Activated CD8-positive, alpha-beta memory T cell treated with anti-CD3 and anti-CD28 coated beads for 36 hours (primary cell): Measurements from ENCODE around the gene SPTBN2. TPM values are rescaled to one million over a fixed set of nuclear protein-coding genes. Genes with fewer than 3 reads are reported as not detected.
"Not testable (repeated sequence)": the region's sequence is repeated elsewhere in the genome, so short reads cannot be mapped to it uniquely, and the experiment has no call there.

ENCODE experiments used
- CTCF ChIA-PET: fragments of 350-600 bp; sonication (Branson Sonifier 250); formaldehyde crosslinking; loops from one replicate; lab custom pipeline; 2021; ENCODE audit warnings: antibody characterized with exemption; lab: Charles Lee
- POLR2A ChIA-PET: fragments of 350-600 bp; sonication (Branson Sonifier 250); formaldehyde crosslinking; loops from one replicate; lab custom pipeline; 2021; ENCODE audit warnings: antibody characterized with exemption; lab: Charles Lee
- total RNA-seq, 2 experiments: library from RNA; stranded (reverse); gene quantifications; one replicate each; pipeline ENCODE4 v1.2.3, GENCODE V29; 2021

Gene SPTBN2
- total RNA-seq, 2 experiments from 2014 or later, result 0.59 to 0.96 TPM

DNA sequence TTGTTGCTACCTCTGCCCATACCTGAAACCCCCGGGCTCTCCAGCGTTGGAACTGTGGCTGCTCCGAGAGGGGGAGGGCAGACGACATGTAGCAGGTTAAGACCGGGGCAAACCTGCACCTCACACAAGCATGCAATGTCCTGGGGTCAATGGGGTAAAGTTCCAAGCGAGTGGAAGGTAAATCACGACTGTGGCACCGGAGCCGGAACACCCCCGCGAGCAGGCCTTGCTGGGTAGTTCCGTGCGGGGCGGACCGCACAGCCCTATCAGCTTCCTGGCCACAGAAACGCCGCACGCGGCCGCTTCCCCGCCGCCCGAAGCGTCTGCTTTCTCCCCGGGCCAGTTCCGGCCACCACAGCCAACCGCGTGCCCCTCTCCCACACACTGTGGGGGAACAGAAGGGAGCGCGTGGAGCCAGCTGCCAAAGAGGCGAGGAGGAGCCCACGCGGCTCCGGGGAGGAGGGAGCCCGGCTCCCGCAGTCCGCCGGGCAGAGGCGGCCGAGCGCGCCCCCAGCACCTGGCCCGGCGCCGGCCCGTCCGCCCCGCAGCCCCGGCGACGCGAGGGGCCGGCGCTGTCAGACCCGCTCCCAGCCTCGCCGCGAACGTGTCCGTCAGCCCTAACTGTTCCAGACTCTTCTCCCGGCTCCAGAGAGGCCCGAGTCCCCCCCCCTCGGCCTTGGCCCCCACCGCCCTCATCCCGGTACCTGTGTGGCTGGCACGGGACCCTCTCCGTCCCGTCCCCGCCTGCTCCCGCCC, 1.6 kb downstream of the SPTBN2 start:
- ChIA-PET CTCF (interaction anchor here (0.6 kb wide), 1 partner anchor 378 kb away, joined by 5 read pairs; no protein-coding TSS in a partner anchor), POLR2A (interaction anchor here (0.6 kb wide), 1 partner anchor 71 kb away, joined by 9 read pairs; no protein-coding TSS in a partner anchor)

DNA sequence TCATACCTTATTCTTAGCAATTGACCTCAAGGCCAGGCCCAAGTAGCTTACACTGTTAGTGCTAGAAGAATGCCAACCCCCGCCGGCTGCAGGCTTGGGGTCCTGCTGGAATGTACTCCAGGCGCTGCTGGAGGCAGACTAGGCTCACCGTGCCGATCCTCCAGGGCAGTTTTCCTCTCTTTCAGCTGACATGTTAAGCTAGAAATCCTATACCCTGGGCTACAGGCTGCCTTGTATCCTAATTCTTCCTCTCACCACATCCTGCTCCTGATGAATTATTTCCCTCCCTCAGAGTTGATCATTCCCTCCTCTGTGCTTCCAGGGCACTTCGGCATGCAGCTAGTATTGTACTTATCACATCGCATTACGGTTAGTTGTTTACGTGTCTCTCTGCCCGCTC, 3.4 kb downstream of the SPTBN2 start:
- ChIA-PET POLR2A (no interaction called here), CTCF (interaction anchor here (0.5 to 1.1 kb wide), 2 partner anchors 23 to 109 kb away, joined by 4 to 9 read pairs; no protein-coding TSS in a partner anchor)

DNA sequence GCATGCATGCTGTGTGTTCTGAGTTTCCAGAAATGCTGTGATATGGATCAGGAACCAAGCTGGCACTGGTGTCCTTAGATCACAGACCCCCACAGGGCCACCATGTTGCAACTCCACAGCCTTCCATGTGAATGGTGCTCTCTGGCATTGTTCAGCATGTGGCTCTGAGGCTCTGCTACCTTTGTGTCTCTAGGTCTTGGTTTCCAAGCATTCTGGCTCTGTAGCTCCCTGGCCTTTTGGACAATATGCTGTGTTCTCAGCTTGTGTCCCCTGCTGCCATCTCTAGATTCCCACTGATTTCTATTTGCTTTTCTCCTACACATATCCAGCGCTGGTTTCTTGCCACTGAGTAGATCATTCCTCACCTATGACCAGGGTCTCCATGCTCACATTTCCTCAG, 3.9 kb downstream of the SPTBN2 start:
- ChIA-PET CTCF (no interaction called here), POLR2A (no interaction called here)

DNA sequence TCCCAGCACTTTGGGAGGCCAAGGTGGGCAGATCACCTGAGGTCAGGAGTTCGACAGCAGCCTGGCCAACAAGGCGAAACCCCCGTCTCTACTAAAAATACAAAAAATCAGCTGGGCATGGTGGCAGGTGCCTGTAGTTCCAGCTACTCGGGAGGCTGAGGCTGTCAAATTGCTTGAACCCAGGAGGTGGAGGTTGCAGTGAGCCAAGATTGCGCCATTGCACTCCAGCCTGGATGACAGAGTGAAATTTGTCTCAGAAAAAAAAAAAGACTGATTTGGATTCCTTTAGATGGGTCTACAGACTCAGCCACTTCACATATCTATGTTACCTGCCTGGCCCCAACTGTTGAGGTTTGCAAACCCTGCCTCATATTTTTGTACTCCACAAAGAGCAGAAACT, 4.8 kb downstream of the SPTBN2 start:
- POLR2A ChIA-PET, result interaction anchor here (1.0 kb wide), 1 partner anchor 295 kb away, joined by 3 read pairs; no protein-coding TSS in a partner anchor
- CTCF ChIA-PET, result not testable (repeated sequence)

DNA sequence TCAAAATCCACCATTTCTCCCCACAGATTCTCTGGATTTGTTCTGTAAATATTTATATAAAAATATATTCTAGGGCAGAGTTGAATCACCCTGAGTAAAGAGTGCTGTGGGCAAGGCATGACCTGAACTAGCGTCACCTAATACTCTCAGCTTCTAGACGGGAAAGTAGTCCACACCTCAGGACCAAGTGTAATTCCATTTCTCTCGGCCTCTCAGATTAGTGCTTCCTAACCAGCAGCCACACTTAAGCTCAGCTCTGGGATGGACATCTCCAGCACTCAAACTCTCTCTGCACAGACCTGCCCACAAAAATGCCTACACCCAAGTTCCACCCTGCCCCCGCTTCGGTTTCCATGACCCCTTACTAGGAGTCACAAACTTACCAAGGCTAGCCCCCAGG, 5.3 kb downstream of the SPTBN2 start:
- ChIA-PET POLR2A (interaction anchor here (1.0 kb wide), 1 partner anchor 294 kb away, joined by 3 read pairs; no protein-coding TSS in a partner anchor), CTCF (no interaction called here)

DNA sequence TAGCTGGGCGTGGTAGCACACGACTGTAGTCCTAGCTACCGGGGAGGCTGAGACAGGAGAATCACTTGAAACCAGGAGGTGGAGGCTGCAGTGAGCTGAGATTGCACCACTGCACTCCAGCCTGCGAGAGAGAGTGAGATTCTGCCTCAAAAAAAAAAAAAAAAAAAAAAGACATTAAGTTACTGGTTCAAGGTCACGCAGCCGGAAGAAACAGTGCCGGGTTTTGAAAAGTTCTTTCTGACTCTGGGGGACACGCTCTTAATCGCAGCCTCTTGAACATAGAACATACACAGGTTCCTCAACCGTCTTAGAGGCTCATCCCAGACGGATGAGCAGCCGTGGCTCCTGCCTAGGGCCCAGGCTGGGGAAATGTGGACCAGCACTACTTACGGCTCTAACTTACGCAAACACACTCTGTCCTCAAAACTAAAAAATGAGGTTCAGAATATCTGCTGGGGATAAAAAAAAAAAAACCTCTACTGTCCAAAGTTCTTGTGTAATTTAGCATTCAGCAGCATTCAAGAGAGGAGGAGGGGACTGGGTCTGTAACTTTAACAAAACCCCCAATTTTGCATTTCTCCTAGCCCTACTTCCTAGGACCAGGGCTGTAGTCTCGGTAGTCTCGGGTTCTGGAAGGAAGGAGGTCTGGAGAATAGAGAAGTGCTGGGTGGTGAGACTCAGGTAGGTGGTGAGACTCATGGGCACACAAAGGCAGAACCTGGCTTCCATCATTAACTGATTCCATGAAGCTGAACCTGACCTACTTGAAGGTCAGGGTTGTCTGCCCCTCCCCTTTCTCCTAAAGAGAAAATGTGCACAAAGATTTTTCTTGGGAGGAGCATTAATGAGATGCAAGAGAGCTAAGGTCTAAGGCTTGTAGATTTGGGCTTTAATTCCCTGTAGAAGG, 6.0 kb downstream of the SPTBN2 start:
- ChIA-PET CTCF (no interaction called here), POLR2A (interaction anchor here (1.0 kb wide), 1 partner anchor 294 kb away, joined by 3 read pairs; no protein-coding TSS in a partner anchor)

DNA sequence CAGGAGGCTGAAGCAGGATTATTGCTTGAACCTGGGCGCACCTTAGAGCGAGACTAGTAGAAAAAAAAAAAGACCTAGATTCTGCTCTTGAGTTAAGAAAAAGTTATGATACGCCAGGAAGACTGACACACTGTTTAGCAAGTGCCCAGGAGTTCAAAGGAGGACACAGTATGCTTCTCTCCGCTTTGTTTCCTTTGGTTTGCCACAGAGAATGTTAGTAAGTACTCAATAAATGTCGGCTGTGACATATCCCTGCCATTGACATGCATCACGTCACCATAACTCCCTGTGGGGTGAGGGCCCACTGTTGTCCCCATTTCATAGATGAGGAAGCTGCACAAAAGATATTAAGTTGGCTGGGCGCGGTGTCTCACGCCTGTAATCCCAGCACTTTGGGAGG, 7.1 kb downstream of the SPTBN2 start:
- CTCF ChIA-PET, result interaction anchor here (1.3 kb wide), 1 partner anchor 10 kb away, joined by 4 read pairs; no protein-coding TSS in a partner anchor
- POLR2A ChIA-PET, result no interaction called here

DNA sequence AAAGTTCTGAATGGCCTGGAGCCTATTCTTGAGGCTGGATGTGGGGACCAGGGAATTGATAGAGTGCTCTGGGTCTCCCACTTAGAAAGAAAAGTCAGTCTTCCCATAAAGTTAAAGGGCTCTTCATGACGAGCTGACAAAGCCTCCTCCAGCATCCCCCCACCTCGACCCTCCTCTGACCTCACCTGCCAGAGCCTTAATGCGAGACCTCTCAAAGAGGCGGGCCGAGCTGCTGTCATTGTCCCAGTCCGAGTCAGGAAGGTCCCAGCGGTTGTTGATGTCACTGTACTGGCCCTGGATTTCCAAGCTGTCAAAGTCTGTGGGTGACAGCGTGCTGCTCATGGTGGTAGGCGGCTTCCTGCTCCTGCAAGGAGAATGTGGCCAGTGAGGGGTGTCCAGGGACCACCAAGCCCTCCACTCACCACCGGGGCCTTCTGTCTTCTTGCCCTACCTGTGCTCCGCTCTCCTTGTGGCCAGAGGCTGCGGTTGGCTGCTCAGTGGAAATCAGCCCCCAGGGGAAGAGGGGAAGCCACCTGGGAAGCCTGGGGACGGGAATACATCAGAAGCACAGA, 8.0 kb downstream of the SPTBN2 start:
- ChIA-PET POLR2A (no interaction called here), CTCF (interaction anchor here (0.6 to 1.3 kb wide), 2 partner anchors 11 to 112 kb away, joined by 4 to 5 read pairs; no protein-coding TSS in a partner anchor)

DNA sequence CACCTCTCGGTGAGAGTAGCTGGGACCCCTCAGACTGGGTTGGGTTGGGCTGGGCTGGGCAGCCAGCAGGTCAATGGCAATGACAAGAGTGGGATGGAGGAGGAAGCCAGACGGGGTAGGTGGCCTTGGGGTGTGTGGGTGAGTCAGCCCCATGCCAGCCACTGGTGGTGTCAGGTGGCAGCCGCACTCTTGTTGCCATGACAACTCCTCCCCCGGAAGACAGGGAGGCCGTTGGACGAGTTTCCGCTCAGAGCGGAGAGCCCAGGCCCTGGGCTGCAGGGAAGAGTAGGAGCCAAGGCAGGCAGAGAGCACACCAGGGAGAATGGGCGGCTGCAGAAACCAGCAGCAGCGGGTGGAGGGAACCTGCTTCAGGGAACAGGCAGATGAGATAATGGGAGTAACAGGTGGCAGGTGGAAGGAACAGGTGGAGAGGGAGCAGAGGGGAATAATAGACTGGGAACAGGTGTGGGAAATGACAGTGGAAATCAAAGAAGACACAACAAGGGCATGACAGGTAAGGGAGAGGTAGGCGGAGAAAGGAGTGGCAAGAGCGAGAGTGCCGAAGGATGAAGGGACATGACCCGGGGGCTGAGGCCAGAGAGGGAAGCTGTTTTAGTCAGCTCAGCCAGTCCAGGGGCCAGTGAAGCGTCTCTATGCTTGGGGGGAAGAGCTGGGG, 8.7 kb downstream of the SPTBN2 start:
- CTCF ChIA-PET, result no interaction called here
- POLR2A ChIA-PET, result no interaction called here

DNA sequence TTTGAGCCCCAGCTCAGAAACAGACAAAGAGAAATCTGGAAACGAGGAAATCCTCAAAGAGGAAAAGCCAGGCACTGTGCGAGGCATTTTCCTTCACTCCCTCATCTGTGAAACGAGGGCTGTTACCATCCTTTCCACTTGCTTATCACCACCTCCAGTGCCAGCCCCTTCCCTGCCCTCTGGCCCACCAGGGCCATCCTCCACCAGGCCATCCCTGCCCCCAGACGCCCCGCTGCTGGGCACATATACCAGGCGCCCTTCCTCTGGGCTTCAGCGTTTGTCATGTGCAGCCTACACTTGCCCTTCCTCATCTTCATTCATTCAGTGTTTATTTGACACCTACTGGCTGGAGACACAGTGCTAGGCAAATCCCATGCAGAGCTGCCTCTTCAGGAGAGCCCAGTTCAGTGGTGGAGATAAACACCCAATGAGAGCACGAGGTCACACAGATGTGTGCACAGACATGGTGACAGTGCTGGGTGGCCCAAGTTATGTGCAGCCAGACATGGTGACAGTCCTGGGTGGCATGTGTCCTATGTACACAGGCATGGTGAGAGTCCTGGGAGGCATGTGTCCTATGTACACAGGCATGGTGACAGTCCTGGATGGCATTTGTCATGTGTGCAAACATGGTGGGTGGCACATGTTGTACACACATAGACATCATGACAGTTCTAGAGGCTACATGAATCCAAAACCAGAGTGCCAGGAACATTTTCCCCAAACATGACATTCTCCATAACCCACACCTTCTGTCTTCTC, 9.7 kb downstream of the SPTBN2 start:
- CTCF ChIA-PET, result no interaction called here
- POLR2A ChIA-PET, result no interaction called here

DNA sequence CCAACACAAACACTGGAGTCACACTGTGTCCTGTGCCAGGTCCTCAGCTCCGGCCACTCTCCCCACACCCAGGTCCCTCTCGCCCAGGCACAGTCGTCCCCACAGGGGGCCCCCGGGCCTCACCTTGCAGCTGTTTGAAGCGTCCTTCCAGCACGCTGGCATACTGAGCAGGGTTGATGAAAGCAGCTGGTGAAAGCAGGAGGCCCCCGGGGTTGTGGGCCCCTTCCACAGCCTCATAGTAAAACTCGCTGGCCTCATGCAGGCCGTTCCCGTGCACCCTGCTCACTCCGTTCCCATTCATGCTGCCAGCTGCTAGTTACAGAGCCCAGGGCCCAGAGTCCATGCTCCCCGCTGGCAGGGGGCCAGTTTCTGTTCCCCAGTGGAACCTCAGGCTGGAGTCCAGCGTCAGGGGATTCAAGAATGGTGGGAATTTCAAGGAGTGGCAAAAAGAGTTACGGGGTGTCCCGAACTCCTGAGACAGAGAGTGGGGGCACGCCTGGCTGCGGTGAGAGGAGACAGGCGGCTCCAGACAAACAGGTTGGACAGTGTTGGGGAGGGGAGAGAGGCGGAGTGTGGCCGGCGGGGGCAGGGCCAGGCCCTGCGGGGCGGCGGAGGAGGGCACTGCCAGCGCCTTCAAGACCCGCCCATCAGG, 10.6 kb downstream of the SPTBN2 start:
- POLR2A ChIA-PET, result no interaction called here
- CTCF ChIA-PET, result no interaction called here

DNA sequence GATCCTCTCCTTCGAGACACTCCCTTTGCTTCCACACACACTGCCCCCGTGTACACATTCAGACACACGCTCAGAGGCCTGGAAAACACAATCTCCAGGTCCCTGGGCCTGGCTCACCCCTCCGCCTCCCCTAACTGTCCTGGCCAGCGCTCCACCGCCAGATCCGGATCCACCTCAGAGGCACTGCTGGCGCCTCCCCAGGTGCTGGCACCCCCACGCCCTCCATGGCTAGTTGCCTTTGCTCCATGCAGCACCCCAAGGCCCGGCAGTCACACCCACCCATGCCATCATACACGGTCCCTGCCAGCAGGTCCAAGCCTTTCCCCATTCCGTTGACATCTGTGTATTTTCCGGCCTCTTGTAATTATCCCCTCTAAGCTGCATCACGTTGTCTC, 11.1 kb downstream of the SPTBN2 start:
- ChIA-PET CTCF (no interaction called here), POLR2A (no interaction called here)

DNA sequence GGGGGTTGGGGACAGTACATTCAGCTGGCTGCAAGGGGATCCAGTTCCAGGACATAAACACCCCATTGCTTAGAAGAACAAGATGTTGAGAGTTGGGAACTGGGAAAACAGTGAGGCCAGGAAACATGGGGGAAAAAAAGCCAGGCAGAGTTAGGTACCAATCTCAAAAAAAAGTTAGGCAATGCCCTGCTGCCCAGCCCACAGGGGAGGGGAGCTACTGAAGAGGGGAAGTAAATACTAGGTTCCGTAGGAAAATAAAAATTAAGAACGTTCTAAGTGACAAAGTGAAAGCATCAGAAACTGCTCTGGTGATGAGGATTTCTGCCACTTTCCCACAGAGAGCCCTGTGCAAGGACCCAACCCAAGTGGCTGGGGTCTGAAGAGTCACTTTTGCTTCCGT, 12.0 kb downstream of the SPTBN2 start:
- ChIA-PET POLR2A (no interaction called here), CTCF (no interaction called here)

DNA sequence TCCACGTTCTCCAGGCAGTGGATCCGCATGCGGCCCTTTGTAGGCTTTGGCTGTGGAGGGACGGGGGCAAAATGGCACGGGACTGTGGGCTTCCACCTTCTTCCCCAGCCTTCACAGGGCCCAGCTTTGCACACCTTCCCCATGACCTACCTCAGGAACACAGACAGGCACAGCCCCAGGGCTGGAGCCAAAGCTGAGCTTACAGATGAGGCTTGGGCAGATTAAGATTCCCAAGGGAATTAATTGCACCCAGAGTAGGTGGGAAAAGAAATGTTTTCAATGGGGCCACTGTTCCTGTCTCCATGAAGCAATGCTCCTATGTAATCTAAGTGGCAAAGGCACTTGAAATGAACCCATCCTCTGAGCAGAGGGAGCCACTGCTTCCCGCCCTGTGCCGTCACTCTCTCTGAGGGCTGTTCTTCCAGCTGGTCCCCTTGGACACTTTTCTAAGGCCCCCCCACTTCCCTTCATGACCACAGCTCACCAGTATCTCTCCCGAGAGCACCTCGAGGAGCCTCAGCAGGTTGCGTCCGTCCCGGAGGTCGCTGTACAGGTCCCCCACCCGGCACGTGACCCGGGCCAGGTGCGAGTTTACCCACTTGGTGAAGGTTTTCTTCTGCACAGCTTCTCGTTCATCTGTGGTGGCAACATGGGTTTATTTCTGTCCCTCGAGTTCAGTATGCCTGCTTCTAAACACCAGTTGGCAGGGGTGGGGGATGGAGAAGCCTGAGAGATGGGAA, 13.5 kb downstream of the SPTBN2 start:
- ChIA-PET POLR2A (interaction anchor here (0.6 kb wide), 1 partner anchor 45 kb away, joined by 3 read pairs; no protein-coding TSS in a partner anchor), CTCF (no interaction called here)

DNA sequence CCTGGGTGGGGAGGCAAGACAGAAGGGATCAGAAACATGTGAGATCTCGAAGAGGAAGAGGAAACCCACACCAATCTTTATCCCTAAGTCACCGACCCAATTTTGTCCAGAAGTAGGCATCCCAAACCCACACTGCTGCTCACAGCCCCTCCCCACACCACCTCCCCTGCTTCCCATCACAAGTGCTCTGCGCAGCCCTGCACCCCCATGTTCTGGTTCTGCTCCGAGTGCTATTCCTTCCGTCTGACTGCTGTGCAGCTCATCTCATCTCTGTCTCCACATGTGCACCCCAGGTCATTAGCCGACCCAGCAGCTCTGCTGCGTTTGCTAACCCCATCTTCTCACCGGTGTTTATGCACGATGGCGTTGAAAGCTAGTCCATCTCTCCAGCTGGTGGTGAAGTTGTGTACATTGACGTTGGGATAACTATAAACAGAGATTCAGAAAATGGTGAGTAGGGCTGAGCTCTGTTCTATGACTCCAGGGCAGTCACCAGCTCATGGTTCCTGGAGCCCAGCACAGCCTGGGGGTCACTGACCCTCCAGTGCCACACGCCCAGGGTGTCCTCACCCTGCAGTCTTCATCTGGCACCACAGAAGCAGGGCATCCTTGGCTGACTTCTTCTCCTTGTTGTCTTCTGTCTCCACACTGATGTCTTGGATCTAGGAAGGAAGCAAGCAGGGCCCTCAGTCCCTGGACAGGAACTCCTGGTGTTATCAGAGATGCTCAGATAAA, 15.1 kb downstream of the SPTBN2 start:
- ChIA-PET CTCF (no interaction called here), POLR2A (no interaction called here)

DNA sequence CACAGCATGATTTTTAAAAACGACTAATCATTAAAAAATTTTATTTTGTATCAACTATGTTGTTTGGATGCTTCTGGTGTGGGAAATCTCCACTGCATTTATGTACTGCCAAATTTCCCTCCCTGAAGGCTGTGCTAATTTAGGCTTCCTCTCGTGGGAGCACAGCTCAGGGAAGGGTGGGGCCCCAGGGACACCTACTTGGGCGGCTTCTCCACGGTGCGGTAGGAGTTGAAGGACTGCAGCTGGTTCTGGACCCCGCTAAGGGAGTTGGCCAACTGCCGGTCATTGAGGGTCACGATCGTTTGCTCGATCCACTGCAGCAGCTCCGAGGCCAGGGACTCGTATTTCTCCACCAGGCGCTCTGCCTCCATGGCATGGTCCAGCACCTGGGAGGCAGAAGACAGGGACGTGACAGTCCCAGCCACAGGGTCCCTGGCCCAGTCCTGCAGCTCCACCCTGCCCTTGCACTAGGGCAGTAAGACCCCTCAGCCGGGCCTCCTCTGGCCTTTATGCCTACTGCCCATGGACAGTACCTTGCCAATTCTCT, 18.6 kb downstream of the SPTBN2 start:
- POLR2A ChIA-PET, result no interaction called here
- CTCF ChIA-PET, result no interaction called here
